Measurements from ENCODE around the gene CCSER1.
"Not testable (repeated sequence)": the region's sequence is repeated elsewhere in the genome, so short reads cannot be mapped to it uniquely, and the experiment has no call there.

CCSER1 gene

GRCh38 chr4:91373546-91373945, 1246.4 kb downstream of the CCSER1 start:
- DNase-seq (ENCODE audit: low read depth): no peak

DNA sequence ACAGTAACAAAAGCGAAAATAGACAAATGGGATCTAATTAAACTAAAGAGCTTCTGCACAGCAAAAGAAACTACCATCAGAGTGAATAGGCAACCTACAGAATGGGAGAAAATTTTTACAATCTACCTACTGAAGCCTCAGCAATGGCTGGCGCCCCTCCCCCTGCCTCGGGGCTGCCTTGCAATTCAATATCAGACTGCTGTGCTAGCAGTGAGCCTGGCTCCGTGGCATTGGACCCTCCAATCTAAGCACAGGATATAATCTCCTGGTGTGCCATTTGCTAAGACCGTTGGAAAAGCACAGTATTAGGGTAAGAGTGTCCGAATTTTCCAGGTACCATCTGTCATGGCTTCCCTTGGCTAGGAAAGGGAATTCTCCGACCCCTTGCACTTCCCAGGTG, 1278.2 kb downstream of the CCSER1 start:
- not testable (repeated sequence) for DNase-seq (ENCODE audit: low read depth)

DNA sequence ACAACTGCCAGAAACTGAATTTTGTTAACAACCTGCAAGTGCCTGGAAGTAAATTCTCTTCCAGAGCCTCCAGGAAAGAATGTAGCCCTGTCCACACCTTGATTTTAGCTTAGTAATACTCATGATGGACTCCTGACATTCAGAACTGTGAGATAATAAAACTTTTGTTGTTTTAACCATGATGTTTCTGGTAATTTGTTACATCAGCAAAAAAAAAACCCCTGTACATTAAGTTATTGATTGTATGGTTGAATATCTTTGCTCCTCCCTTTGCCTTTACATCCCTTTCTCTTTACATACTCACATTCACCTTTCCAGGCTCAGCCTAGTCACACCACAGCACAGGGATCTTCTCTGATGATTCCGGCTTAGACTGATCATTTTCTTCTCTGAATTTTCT, 1294.8 kb downstream of the CCSER1 start:
- no peak for DNase-seq (ENCODE audit: low read depth)

DNA sequence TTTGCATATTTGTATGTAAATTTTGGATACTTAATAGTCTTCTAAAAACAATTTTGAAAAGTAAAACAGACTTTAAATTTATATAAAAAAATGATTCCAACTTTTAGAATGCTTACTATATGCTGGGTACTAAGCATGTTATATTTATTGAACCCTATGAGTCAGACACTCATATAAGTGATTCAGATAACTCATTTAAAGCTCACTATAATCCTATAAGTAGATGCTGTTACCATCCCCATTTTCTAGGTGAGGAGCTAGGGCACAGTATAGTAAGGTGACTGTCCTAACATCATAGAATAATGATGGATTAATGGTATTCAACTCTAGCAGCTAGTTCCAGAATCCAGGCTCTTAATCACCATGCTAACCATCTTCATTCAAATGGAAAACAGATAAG, 1299.5 kb downstream of the CCSER1 start:
- no peak for DNase-seq (ENCODE audit: low read depth)

DNA sequence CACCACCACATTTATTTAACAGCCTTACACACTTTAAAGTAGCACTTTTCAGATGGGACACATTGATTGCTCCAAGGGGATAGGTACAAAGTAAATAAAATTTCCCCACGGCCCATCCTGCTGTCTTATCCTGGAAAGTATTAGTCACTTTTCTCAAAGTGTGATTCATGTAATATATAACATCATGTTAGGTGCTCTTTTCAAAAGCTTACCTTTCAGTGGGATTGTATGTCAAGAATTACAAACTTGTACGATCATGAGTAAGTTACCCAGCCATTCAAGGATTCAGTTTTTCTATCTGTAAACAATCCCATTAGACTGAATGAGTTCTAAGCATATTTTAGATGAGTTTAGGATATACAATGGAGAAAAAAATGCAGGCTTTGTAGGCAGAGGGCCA, 1300.0 kb downstream of the CCSER1 start:
- DNase-seq (ENCODE audit: low read depth): no peak

GRCh38 chr4:91434631-91435030, 1307.4 kb downstream of the CCSER1 start:
- DNase-seq (ENCODE audit: low read depth): no peak

DNA sequence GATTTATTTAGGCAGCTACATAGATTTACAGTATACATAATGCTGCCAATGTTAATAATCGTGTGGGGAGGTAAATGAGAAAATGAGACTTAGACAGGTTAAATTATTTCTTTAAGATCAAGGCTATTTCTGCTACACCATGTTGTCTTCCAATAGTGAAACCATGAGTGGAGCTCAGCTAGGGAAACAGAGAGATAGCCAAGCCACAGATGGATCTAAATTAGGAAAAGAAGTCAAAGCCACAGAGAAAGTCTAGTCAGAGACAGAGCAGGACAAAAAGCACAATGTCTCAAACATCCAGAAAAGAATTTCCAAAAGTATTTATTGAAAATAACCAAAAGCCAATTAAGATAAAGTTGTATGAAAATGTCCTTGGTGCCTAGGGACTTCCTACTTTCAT, 1309.4 kb downstream of the CCSER1 start:
- DNase-seq (ENCODE audit: low read depth): no peak

DNA sequence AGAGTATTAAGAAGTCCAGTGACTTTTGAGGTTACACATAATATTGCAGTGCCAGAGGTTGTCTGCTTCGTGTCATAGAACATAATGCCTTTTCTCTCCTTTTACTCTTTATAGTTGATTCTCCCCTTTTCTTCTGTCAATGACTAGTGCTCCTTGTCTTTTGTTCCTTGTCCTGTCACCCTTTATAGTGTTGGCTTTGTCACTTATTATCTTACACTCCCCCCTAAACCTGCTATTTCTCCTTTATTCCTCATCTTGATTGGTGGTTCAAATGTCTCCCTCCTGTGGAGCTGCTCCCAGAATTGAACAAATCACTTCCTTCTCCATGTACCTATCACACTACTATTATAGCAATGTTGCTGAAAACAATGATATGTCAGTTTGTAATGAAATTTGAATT, 1320.0 kb downstream of the CCSER1 start:
- no peak for DNase-seq (ENCODE audit: low read depth)

DNA sequence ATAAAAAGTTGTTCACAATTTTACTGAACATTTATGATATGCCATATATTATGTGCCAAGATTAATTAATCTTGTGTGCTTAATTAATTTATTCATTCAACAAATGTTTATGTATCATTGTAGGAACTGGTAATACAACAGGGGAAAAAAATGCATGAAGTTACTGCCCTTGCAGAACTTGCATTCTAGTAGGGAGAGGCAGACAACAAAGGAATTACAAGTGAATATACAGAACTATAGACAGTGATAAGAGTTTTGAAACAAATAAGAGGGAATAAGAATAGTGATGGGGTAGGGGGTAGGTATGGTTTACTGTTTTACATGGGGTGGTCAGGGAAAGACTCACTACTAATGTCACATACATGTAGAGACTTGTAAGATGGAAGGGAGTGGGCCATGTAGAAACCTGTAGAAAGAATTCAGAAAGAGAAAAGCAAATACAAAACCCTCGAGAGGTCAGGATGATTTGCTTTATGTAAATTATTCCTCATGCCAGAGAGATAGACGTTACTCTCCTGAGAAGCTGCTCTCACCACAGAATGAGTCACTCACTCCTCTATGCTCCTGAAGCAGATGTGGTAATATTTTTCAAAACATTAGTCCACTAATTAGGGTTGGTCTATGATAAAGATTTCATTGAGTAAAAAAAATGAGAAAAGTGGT, 1321.6 kb downstream of the CCSER1 start:
- peak; percentile 56 for DNase-seq (ENCODE audit: low read depth)

- DNase-seq (ENCODE audit: low read depth): no peak
Measured at GRCh38 chr4:91454111-91454510, 1326.9 kb downstream of the CCSER1 start.

DNA sequence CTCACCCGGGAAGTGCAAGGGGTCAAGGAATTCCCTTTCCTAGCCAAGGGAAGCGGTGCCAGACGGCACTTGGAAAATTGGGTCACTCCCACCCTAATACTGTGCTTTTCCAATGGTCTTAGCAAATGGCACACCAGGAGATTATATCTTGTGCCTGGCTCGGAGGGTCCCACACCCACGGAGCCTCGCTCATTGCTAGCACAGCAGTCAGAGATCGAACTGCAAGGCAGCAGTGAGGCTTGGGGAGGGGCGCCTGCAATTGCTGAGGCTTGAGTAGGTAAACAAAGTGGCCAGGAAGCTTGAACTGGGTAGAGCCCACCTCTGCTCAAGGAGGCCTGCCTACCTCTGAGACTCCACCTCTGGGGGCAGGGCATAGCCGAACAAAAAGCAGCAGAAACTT, 1335.4 kb downstream of the CCSER1 start:
- not testable (repeated sequence) for DNase-seq (ENCODE audit: low read depth)

DNA sequence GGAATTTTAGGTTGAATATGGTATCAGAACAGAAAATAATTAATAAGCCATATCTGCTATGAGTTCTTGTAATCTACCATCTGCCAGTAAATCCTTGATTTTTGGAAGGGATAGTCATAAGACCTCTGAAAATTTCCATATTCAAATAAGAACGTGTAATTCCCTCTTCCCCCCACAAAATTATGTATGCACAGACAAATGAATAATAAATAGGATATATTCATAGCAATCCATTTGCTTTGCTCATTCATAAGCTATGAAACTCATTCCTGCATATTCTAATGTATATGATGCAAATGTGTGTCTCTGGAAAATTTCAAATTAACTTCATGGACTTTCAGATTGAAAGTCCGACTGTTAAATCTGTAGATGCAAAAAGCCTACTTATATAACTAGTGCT, 1343.5 kb downstream of the CCSER1 start:
- DNase-seq (ENCODE audit: low read depth): no peak

DNA sequence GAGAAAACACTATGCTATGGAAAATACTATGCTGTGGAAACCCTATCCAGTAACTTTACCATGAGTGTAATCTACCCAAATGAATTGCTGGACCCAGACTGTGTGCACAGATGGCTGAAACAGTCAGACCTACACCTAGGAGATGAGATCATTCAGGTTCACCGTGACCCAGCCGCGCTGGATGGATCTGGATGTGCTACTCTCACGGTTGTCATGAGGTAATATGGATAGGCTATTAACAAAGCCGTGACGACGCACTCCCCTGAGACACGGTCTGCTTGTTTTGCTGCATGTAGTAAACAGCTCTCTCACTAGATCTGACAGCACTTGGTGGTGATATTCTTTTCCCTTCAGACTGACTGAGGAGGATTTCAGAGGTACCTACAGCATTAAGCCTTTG, 1344.1 kb downstream of the CCSER1 start:
- no peak for DNase-seq (ENCODE audit: low read depth)

DNA sequence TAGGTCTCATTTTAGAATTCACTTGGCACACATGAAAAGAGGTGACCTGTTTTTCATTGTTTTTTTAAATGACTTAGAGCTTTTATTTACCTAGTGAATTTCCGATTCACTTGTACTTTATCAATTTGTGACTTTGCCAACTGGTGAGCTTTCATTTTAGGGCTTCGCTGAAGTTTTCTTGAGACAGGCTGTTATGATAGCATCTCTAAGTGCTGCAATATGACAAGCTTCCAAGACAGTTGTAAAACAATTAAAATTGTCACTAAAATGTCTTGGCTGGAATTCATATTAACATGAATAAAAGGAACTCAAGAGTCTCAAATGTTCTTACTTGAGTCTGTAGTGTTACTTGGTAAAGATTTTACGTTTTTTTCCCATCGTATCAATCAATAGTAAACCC, 1344.9 kb downstream of the CCSER1 start:
- no peak for DNase-seq (ENCODE audit: low read depth)

DNA sequence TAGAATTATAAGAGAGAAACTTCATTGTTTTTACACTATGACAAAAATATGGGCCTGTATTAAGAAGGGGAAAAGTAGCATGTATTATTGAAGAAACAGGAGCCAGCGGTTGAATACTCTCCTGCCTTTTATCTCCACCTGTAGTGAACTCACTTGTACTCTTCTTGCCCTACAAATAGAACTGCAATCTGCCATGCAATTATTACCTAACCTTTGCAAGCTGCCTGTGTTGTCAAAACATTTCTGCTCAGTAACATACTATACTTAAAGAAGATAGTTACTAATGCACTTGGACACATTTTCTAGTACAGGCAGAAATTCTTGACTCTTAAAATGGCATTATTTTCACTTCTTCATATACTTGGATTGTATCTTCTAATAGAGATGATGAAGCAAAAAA, 1358.2 kb downstream of the CCSER1 start:
- no peak for DNase-seq (ENCODE audit: low read depth)

- peak; percentile 4 for DNase-seq (ENCODE audit: low read depth)
Measured at GRCh38 chr4:91488946-91489345, 1361.8 kb downstream of the CCSER1 start.

- DNase-seq (ENCODE audit: low read depth): no peak
Measured at GRCh38 chr4:91497892-91498291, 1370.7 kb downstream of the CCSER1 start.

- DNase-seq (ENCODE audit: low read depth): no peak
Measured at GRCh38 chr4:91502365-91502764, 1375.2 kb downstream of the CCSER1 start.

- DNase-seq (ENCODE audit: low read depth): no peak
Measured at GRCh38 chr4:91513326-91513725, 1386.1 kb downstream of the CCSER1 start.

GRCh38 chr4:91519155-91519554, 1392.0 kb downstream of the CCSER1 start:
- DNase-seq (ENCODE audit: low read depth): no peak

DNA sequence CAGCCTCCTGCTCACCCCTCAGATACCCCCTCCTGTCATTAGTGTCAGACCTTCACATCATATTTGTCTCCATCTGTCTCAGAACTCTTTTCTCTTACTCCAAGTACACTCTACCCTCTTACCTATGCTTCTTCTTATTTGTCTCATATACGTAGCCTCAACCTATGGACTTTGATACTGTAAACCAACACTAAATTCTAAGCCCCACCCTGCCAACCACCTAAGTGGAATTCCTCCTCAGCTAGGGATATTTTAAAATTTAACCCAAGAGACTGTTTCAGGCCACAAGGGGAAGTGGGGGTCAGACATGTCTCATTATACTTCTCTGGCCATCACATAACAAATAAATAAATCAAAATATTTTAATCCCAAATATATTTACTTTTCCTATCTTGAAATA, 1398.4 kb downstream of the CCSER1 start:
- no peak for DNase-seq (ENCODE audit: low read depth)

DNA sequence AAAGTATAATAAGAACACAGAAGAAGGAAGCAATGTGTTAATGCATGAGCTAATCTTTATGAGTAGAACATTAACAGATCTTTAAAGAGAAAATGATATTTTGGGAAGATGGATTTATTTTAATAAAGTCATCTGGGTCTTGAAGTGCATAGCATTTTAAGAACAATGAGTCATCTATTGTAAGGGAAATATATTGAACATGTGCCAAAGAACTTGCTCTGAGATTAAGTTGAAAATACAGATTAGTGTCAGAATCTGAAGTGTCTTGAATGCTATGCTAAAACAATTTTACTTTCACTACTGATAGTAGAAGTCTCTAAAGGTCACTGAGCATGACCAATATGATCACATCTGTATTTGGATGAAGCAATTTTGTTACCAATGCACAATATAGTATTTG, 1399.9 kb downstream of the CCSER1 start:
- no peak for DNase-seq (ENCODE audit: low read depth)

GRCh38 chr4:91567594-91567993, 1440.4 kb downstream of the CCSER1 start:
- no peak for DNase-seq (ENCODE audit: low read depth)

- no peak for DNase-seq (ENCODE audit: low read depth)
Measured at GRCh38 chr4:91577864-91578263, 1450.7 kb downstream of the CCSER1 start.

GRCh38 chr4:91590260-91590659, 1463.1 kb downstream of the CCSER1 start:
- no peak for DNase-seq (ENCODE audit: low read depth)
